MM.1S (cell line): ENCODE results near the gene ECE1.

ENCODE experiments used
- EZH2 ChIP-seq: fragments of 300-600 bp; sonication (generic); optimal IDR thresholded peaks from 2 replicates; pipeline ENCODE3; 2017; ENCODE audit warnings: low read depth, mild to moderate bottlenecking, antibody characterized with exemption, low read length, mixed read lengths
- TF ChIP-seq, protein P1 (sequence below): fragments of 300-600 bp; sonication (generic); IDR thresholded peaks from 2 replicates; pipeline ENCODE4 v1.5.1; 2016; ENCODE audit warnings: antibody characterized with exemption, low read length, mixed read lengths

GRCh38 chr1:21317035-21317689 lies 26.9 kb upstream of the ECE1 start:
- TF ChIP-seq, protein P1, sequence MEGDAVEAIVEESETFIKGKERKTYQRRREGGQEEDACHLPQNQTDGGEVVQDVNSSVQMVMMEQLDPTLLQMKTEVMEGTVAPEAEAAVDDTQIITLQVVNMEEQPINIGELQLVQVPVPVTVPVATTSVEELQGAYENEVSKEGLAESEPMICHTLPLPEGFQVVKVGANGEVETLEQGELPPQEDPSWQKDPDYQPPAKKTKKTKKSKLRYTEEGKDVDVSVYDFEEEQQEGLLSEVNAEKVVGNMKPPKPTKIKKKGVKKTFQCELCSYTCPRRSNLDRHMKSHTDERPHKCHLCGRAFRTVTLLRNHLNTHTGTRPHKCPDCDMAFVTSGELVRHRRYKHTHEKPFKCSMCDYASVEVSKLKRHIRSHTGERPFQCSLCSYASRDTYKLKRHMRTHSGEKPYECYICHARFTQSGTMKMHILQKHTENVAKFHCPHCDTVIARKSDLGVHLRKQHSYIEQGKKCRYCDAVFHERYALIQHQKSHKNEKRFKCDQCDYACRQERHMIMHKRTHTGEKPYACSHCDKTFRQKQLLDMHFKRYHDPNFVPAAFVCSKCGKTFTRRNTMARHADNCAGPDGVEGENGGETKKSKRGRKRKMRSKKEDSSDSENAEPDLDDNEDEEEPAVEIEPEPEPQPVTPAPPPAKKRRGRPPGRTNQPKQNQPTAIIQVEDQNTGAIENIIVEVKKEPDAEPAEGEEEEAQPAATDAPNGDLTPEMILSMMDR = no peak
- no peak for TF ChIP-seq EZH2
